Fibroblast of lung (primary cell): ENCODE measurements around the gene ZNF3.

Source experiments
- EZH2 ChIP-seq: IDR thresholded peaks from 2 replicates; pipeline ENCODE4 v1.5.1; 2012; ENCODE audit warnings: low read length, control low read depth, mild to moderate bottlenecking; ENCODE audit errors: missing control alignments
- TF ChIP-seq, protein P1 (sequence below), 2 donors: IDR thresholded peaks in 1 of 2; conservative IDR thresholded peaks in 1 of 2; 1 replicate in 1 of 2; 2 replicates in 1 of 2; pipeline ENCODE4 v1.5.1; 2011 to 2012; ENCODE audit warnings: low read length in 2 of 2, control low read depth in 1 of 2, inconsistent platforms in 1 of 2, low read depth in 1 of 2, mild to moderate bottlenecking in 1 of 2

DNA sequence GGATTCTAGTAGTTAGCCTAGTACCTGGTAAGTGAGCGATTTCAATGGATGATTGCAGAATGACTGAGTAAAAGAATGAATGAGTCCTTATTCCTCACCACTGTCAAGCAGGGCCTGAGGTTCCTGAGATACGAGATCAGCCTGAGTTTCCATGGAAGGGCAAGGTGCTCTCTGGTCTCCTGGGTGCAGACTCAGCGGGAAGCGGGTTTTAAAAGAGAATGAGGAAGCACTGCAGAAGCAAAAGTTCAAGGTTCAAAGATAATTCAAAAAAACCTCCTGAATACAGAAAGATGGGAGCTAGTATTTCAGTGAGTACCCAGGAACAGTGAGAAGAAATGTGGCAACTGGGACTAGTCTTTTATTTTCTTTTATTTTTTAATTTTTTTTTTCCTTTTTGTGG, 4.3 kb downstream of the ZNF3 start:
- TF ChIP-seq, protein P1, sequence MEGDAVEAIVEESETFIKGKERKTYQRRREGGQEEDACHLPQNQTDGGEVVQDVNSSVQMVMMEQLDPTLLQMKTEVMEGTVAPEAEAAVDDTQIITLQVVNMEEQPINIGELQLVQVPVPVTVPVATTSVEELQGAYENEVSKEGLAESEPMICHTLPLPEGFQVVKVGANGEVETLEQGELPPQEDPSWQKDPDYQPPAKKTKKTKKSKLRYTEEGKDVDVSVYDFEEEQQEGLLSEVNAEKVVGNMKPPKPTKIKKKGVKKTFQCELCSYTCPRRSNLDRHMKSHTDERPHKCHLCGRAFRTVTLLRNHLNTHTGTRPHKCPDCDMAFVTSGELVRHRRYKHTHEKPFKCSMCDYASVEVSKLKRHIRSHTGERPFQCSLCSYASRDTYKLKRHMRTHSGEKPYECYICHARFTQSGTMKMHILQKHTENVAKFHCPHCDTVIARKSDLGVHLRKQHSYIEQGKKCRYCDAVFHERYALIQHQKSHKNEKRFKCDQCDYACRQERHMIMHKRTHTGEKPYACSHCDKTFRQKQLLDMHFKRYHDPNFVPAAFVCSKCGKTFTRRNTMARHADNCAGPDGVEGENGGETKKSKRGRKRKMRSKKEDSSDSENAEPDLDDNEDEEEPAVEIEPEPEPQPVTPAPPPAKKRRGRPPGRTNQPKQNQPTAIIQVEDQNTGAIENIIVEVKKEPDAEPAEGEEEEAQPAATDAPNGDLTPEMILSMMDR (conservative IDR thresholded peaks at IDR 0.05 in 1 of 2, IDR thresholded peaks at IDR 0.05 in 1 of 2; ENCODE audit: low read depth in 1 of 2, low read length in 2 of 2) = no peak
- no peak for TF ChIP-seq EZH2
